IMR-90 (cell line): Measurements from ENCODE around the gene ZCCHC3. TPM values are rescaled to one million over a fixed set of nuclear protein-coding genes. Genes with fewer than 3 reads are reported as not detected.

Source experiments
- ATAC-seq: fragments of 200-7000 bp; cut with Tn5 transposase; 2 replicates; pipeline ENCODE4 v1.9.1; 2020; ENCODE audit warnings: low read depth, mild to moderate bottlenecking, moderate library complexity
- BruUV-seq: library from RNA; stranded (reverse); fragments of 400-500 nt; replicated peaks from 2 replicates; lab custom pipeline; 2021; lab: Mats Ljungman, UMichigan
- CTCF ChIA-PET: fragments of 300-600 bp; formaldehyde crosslinking; extraction: SDS; loops from one replicate; lab custom pipeline; 2021; ENCODE audit warnings: antibody characterized with exemption; lab: Yijun Ruan, JAX
- POLR2A ChIA-PET: fragments of 300-600 bp; sonication (Branson Sonifier 250); formaldehyde crosslinking; loops from one replicate; lab custom pipeline; 2022; ENCODE audit warnings: antibody characterized with exemption; ENCODE audit not compliant: unreplicated experiment; lab: Charles Lee
- DNase-seq: peaks from one replicate; pipeline ENCODE4 v3.0.0; 2013
- H2AFZ ChIP-seq: replicated peaks from 2 replicates; pipeline ENCODE3; 2013; ENCODE audit warnings: low read length, mild to moderate bottlenecking; ENCODE audit not compliant: poor library complexity
- H2AK5ac ChIP-seq: 2 replicates; pipeline ENCODE4 v1.6.1; 2013; ENCODE audit warnings: low read depth, low read length, inconsistent platforms
- H2AK9ac ChIP-seq: replicated peaks from 2 replicates; pipeline ENCODE3; 2013; ENCODE audit warnings: mild to moderate bottlenecking, low read depth, low read length, moderate library complexity; ENCODE audit not compliant: poor library complexity
- H2BK120ac ChIP-seq: 2 replicates; pipeline ENCODE4 v1.6.1; 2013; ENCODE audit warnings: low read depth, low read length, inconsistent platforms
- H2BK15ac ChIP-seq: 3 replicates; pipeline ENCODE4 v1.6.1; 2013; ENCODE audit warnings: low read depth, low read length, inconsistent platforms
- H2BK20ac ChIP-seq: 2 replicates; pipeline ENCODE4 v1.6.1; 2013; ENCODE audit warnings: low read depth, mild to moderate bottlenecking, inconsistent platforms, low read length, moderate library complexity
- H2BK5ac ChIP-seq: 2 replicates; pipeline ENCODE4 v1.6.1; 2013; ENCODE audit warnings: mild to moderate bottlenecking, low read depth, low read length, inconsistent platforms; ENCODE audit not compliant: poor library complexity, severe bottlenecking
- H3K14ac ChIP-seq: replicated peaks from 2 replicates; pipeline ENCODE4 v1.6.1; 2013; ENCODE audit warnings: low read depth, low read length, inconsistent platforms
- H3K18ac ChIP-seq: 2 replicates; pipeline ENCODE4 v1.6.1; 2013; ENCODE audit warnings: low read depth, low read length, control low read depth
- H3K23ac ChIP-seq: 2 replicates; pipeline ENCODE4 v1.6.1; 2013; ENCODE audit warnings: low read depth, low read length, inconsistent platforms
- H3K27ac ChIP-seq: 2 replicates; pipeline ENCODE4 v1.5.1; 2013; ENCODE audit warnings: mild to moderate bottlenecking, control low read depth, low read length; ENCODE audit not compliant: insufficient read depth
- H3K27me3 ChIP-seq: 2 replicates; pipeline ENCODE4 v1.6.1; 2013; ENCODE audit warnings: low read length; ENCODE audit not compliant: control insufficient read depth, insufficient read depth
- H3K36me3 ChIP-seq: 2 replicates; pipeline ENCODE4 v1.6.1; 2013; ENCODE audit warnings: low read length, mixed read lengths; ENCODE audit not compliant: control insufficient read depth, insufficient read depth
- H3K4ac ChIP-seq: 2 replicates; pipeline ENCODE4 v1.6.1; 2013; ENCODE audit warnings: low read depth, low read length, inconsistent platforms
- H3K4me1 ChIP-seq: 2 replicates; pipeline ENCODE4 v1.6.1; 2013; ENCODE audit warnings: low read length, mixed read lengths; ENCODE audit not compliant: control insufficient read depth, insufficient read depth
- H3K4me2 ChIP-seq: 2 replicates; pipeline ENCODE4 v1.6.1; 2013; ENCODE audit warnings: low read depth, mild to moderate bottlenecking, control low read depth, low read length, moderate library complexity
- H3K4me3 ChIP-seq: 2 replicates; pipeline ENCODE4 v1.5.1; 2013; ENCODE audit warnings: low read depth, mild to moderate bottlenecking, control low read depth, low read length, moderate library complexity; ENCODE audit not compliant: insufficient read depth
- H3K56ac ChIP-seq: 2 replicates; pipeline ENCODE4 v1.6.1; 2013; ENCODE audit warnings: low read length, inconsistent platforms; ENCODE audit not compliant: insufficient read depth; ENCODE audit errors: extremely low read depth
- H3K79me1 ChIP-seq, 2 experiments: 2 replicates each; pipeline ENCODE4 v1.6.1; 2013; ENCODE audit warnings: low read length in 2 of 2, inconsistent platforms in 1 of 2, low read depth in 1 of 2
- H3K9ac ChIP-seq: 2 replicates; pipeline ENCODE4 v1.6.1; 2013; ENCODE audit warnings: low read depth, low read length, control low read depth
- H3K9me1 ChIP-seq: 2 replicates; pipeline ENCODE4 v1.6.1; 2013; ENCODE audit warnings: low read length, inconsistent platforms; ENCODE audit not compliant: insufficient read depth
- H3K9me3 ChIP-seq: 2 replicates; pipeline ENCODE4 v1.6.1; 2013; ENCODE audit warnings: low read length; ENCODE audit not compliant: control insufficient read depth, insufficient read depth
- H4K20me1 ChIP-seq: 2 replicates; pipeline ENCODE4 v1.6.1; 2013; ENCODE audit warnings: low read length, inconsistent platforms; ENCODE audit not compliant: insufficient read depth
- H4K5ac ChIP-seq: 2 replicates; pipeline ENCODE4 v1.6.1; 2013; ENCODE audit warnings: mild to moderate bottlenecking, low read depth, low read length, control low read depth
- H4K8ac ChIP-seq, 2 experiments: 2 replicates each; pipeline ENCODE4 v1.6.1; 2013; ENCODE audit warnings: low read depth in 2 of 2, low read length in 2 of 2, control low read depth in 1 of 2, inconsistent platforms in 1 of 2
- H4K91ac ChIP-seq: 2 replicates; pipeline ENCODE4 v1.6.1; 2013; ENCODE audit warnings: low read depth, low read length, inconsistent platforms; ENCODE audit not compliant: insufficient read depth
- BHLHE40 ChIP-seq: fragments of 150-350 bp; IDR thresholded peaks from 2 replicates; pipeline ENCODE4 v1.6.1; 2016; ENCODE audit warnings: mild to moderate bottlenecking, low read depth, low read length
- CEBPB ChIP-seq: IDR thresholded peaks from 2 replicates; pipeline ENCODE4 v1.6.1; 2012; ENCODE audit warnings: low read depth, low read length, improper control_type of control experiment
- CHD1 ChIP-seq: IDR thresholded peaks from 2 replicates; pipeline ENCODE4 v1.6.1; 2012; ENCODE audit warnings: low read depth, low read length, improper control_type of control experiment
- MAFK ChIP-seq: IDR thresholded peaks from 2 replicates; pipeline ENCODE4 v1.6.1; 2012; ENCODE audit warnings: low read depth, low read length, improper control_type of control experiment
- MAZ ChIP-seq: IDR thresholded peaks from 2 replicates; pipeline ENCODE4 v1.6.1; 2012; ENCODE audit warnings: low read depth, mild to moderate bottlenecking, low read length, improper control_type of control experiment, moderate library complexity, borderline replicate concordance
- MXI1 ChIP-seq: IDR thresholded peaks from 2 replicates; pipeline ENCODE4 v1.6.1; 2012; ENCODE audit warnings: low read depth, mild to moderate bottlenecking, low read length, moderate library complexity, borderline replicate concordance
- RAD21 ChIP-seq: IDR thresholded peaks from 2 replicates; pipeline ENCODE4 v1.6.1; 2012; ENCODE audit warnings: low read length, improper control_type of control experiment
- RCOR1 ChIP-seq: IDR thresholded peaks from 2 replicates; pipeline ENCODE4 v1.6.1; 2012; ENCODE audit warnings: mild to moderate bottlenecking, low read length, improper control_type of control experiment; ENCODE audit not compliant: insufficient replicate concordance
- RFX5 ChIP-seq: IDR thresholded peaks from 2 replicates; pipeline ENCODE4 v1.8.0; 2012; ENCODE audit warnings: low read depth, mild to moderate bottlenecking, low read length, moderate library complexity
- whole genome bisulfite sequencing, 2 experiments: methylation state at CpG; one replicate each; pipeline versions ENCODE4 v1.1.5 to v1.1.7; 2013; ENCODE audit warnings: missing lambda C conversion rate in 2 of 2; ENCODE audit not compliant: insufficient read length in 1 of 2; ENCODE audit errors: extremely low coverage in 2 of 2; 5-methylcytosine and 5-hydroxymethylcytosine counted together
- dilution Hi-C: fragments of 300-500 bp; cut with HindIII; formaldehyde crosslinking; loops from one replicate; pipeline ENCODE4 v1.14.3; 2018; ENCODE audit warnings: low sequenced_read_pairs; ENCODE audit not compliant: unreplicated experiment
- in situ Hi-C: fragments of 300-500 bp; cut with MboI; formaldehyde crosslinking; loops from 3 replicates; pipeline ENCODE4 v1.14.3; 2019; ENCODE audit warnings: low sequenced_read_pairs, inconsistent platforms, mixed read lengths
- intact Hi-C: fragments of 100-400 bp; cut with micrococcal nuclease; formaldehyde crosslinking; loops from 2 replicates; pipeline ENCODE4 v1.10.0; 2022
- polyA plus RNA-seq, 3 experiments: library from polyadenylated mRNA; depleted of rRNA; stranded (reverse); fragments of >200 nt; gene quantifications; 2 replicates each; pipeline ENCODE4 v1.2.3, GENCODE V29; 2012; ENCODE audit warnings: low replicate concordance in 1 of 3
- total RNA-seq: library from RNA; depleted of rRNA; stranded (reverse); fragments of >200 nt; gene quantifications from 2 replicates; pipeline ENCODE4 v1.2.3, GENCODE V29; 2012
- TF ChIP-seq, protein P1 (sequence below): fragments of 150-350 bp; IDR thresholded peaks from 2 replicates; pipeline ENCODE4 v1.6.1; 2017; ENCODE audit warnings: mild to moderate bottlenecking, antibody characterized with exemption, low read length, low read depth
- TF ChIP-seq, protein P2 (sequence below): conservative IDR thresholded peaks from 2 replicates; pipeline ENCODE4 v1.5.1; 2012; ENCODE audit warnings: mild to moderate bottlenecking, low read depth, low read length, improper control_type of control experiment
- TF ChIP-seq, protein P3 (sequence below): fragments of 150-350 bp; IDR thresholded peaks from 2 replicates; pipeline ENCODE4 v1.6.1; 2016; ENCODE audit warnings: low read depth, mild to moderate bottlenecking, low read length, moderate library complexity, borderline replicate concordance

Gene ZCCHC3
- total and polyA plus RNA-seq, 2 of the 4 experiments (the other 2 are of a cell fraction), result 8.2 to 10.9 TPM

DNA sequence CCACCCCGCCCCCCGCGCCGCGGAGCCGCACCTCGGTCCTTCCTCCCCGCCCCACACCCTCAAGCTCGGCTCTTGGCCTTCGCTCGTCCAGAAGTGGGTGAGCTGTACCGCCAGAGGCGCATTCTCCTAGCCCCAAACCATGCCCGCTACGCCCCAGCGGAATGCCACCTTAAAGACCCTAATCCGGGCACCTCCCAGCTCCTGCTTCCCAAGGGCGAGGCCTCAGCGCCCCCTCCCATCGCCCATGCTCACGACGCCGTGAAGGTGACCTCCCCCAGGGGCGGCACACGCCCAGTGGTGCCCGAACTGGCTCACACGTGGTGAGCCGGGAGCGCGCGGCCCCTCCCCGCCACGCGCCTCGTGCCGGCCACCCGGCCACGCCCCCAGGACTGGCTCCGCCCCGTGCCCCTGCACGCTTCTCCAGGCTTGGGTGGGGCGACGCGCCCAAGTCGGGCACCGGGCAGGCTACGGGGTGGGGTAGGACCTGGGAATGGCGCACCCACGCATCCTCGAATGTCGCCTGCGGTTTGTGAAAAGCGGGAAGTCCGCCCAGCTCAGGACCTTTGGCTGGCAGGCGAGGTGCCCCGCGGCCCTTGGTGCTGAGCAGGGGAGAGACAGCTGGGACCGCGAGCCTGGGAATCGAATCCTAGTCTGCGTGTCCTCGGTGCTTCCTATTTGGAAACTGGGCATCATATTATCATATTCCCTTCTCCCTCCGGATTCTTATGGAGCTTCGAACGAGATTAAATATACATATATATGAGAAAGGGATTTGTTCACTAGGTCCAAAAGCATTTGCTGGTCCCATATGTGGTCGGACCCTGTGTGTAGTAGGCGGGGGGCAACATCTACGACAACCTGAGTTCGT, 27.0 kb downstream of the ZCCHC3 start:
- POLR2A ChIA-PET, result interaction anchor here (0.5 kb wide), 1 partner anchor 26 kb away, joined by 3 read pairs; no protein-coding TSS in a partner anchor
- H2AK5ac ChIP-seq, result peak overlapping the region; percentile 93
- peak overlapping the region; percentile 97 for H2AFZ ChIP-seq
- peak overlapping the region; percentile 43 for H4K5ac ChIP-seq
- peaks cover 15 to 28% of the 10 kb centered on the region in 2 experiments; a peak in 3 of 4 replicates for H3K79me1 ChIP-seq
- H2AK9ac ChIP-seq, result peak overlapping the region; percentile 98
- peak overlapping the region; percentile 77 for H2BK5ac ChIP-seq
- TF ChIP-seq MAFK (no peak), CEBPB (no peak), BHLHE40 (peak; percentile 97), MXI1 (peak; percentile 99), RFX5 (no peak; the same call in 1 of the 2 replicates), MAZ (peak; percentile 79; the same call in 1 of the 2 replicates), RAD21 (no peak), CHD1 (no peak), RCOR1 (no peak)
- TF ChIP-seq, protein P1, sequence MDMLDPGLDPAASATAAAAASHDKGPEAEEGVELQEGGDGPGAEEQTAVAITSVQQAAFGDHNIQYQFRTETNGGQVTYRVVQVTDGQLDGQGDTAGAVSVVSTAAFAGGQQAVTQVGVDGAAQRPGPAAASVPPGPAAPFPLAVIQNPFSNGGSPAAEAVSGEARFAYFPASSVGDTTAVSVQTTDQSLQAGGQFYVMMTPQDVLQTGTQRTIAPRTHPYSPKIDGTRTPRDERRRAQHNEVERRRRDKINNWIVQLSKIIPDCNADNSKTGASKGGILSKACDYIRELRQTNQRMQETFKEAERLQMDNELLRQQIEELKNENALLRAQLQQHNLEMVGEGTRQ, result peak; percentile 81
- TF ChIP-seq, protein P2, sequence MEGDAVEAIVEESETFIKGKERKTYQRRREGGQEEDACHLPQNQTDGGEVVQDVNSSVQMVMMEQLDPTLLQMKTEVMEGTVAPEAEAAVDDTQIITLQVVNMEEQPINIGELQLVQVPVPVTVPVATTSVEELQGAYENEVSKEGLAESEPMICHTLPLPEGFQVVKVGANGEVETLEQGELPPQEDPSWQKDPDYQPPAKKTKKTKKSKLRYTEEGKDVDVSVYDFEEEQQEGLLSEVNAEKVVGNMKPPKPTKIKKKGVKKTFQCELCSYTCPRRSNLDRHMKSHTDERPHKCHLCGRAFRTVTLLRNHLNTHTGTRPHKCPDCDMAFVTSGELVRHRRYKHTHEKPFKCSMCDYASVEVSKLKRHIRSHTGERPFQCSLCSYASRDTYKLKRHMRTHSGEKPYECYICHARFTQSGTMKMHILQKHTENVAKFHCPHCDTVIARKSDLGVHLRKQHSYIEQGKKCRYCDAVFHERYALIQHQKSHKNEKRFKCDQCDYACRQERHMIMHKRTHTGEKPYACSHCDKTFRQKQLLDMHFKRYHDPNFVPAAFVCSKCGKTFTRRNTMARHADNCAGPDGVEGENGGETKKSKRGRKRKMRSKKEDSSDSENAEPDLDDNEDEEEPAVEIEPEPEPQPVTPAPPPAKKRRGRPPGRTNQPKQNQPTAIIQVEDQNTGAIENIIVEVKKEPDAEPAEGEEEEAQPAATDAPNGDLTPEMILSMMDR, result peak; percentile 24; the same call in 1 of the 2 replicates
- TF ChIP-seq, protein P3, sequence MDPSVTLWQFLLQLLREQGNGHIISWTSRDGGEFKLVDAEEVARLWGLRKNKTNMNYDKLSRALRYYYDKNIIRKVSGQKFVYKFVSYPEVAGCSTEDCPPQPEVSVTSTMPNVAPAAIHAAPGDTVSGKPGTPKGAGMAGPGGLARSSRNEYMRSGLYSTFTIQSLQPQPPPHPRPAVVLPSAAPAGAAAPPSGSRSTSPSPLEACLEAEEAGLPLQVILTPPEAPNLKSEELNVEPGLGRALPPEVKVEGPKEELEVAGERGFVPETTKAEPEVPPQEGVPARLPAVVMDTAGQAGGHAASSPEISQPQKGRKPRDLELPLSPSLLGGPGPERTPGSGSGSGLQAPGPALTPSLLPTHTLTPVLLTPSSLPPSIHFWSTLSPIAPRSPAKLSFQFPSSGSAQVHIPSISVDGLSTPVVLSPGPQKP, result no peak
- ATAC-seq (peak; percentile 45), DNase-seq (peak; percentile 72)
- H3K27ac ChIP-seq, result peak overlapping the region; percentile 69
- H2BK15ac ChIP-seq, result peak overlapping the region; percentile 79; the same call in 2 of the 3 replicates
- peaks cover 4% of the 10 kb centered on the region; the same call in 1 of the 2 replicates for H3K36me3 ChIP-seq
- peak overlapping the region; percentile 94 for H3K4me3 ChIP-seq
- 0 out of 2 replicates have a peak overlapping the region, but pooled peaks have one; percentile 11 for H2BK20ac ChIP-seq
- H4K91ac ChIP-seq, result peak overlapping the region; percentile 89
- peaks cover 28% of the 10 kb centered on the region for H4K20me1 ChIP-seq
- peak overlapping the region; percentile 87 for H3K56ac ChIP-seq
- peak overlapping the region; percentile 84 for H3K14ac ChIP-seq
- H3K4me1 ChIP-seq, result peaks cover 10% of the 10 kb centered on the region
- H3K9me1 ChIP-seq, result peaks cover 4% of the 10 kb centered on the region; the same call in 1 of the 2 replicates
- in situ Hi-C loops (no loop called here), intact Hi-C loops (no loop called here), dilution Hi-C loops (no loop called here)
- BruUV-seq, result no TSS peak
- 0% methylated on average over 23 of the region's 69 CpGs; no CpG with 5 or more reads in 1 of the 2 experiments for WGBS, 2 experiments
- H3K4ac ChIP-seq, result peak overlapping the region; percentile 88
- peak overlapping the region; percentile 91 for H3K4me2 ChIP-seq
- CTCF ChIA-PET, result interaction anchor here (0.8 to 1.5 kb wide), 2 partner anchors 9 to 28 kb away, joined by 3 to 4 read pairs; partner anchors contain the start of gene ZCCHC3
- peak overlapping the region; percentile 95 for H3K23ac ChIP-seq
- H3K9me3 ChIP-seq, result peaks cover 2% of the 10 kb centered on the region; the same call in 1 of the 2 replicates
- H2BK120ac ChIP-seq, result peak overlapping the region; percentile 80
- H4K8ac ChIP-seq, result peak overlapping the region; percentile 77 to 87
- no peaks in the 10 kb centered on the region for H3K27me3 ChIP-seq
- peak overlapping the region; percentile 49 for H3K18ac ChIP-seq
- peak overlapping the region; percentile 83 for H3K9ac ChIP-seq
